ENCODE measurements around the gene PSENEN. TPM values are rescaled to one million over a fixed set of nuclear protein-coding genes. Genes with fewer than 3 reads are reported as not detected.

Gene PSENEN
- total RNA-seq, 1 experiment from 2014 or later: 69.7 TPM

DNA sequence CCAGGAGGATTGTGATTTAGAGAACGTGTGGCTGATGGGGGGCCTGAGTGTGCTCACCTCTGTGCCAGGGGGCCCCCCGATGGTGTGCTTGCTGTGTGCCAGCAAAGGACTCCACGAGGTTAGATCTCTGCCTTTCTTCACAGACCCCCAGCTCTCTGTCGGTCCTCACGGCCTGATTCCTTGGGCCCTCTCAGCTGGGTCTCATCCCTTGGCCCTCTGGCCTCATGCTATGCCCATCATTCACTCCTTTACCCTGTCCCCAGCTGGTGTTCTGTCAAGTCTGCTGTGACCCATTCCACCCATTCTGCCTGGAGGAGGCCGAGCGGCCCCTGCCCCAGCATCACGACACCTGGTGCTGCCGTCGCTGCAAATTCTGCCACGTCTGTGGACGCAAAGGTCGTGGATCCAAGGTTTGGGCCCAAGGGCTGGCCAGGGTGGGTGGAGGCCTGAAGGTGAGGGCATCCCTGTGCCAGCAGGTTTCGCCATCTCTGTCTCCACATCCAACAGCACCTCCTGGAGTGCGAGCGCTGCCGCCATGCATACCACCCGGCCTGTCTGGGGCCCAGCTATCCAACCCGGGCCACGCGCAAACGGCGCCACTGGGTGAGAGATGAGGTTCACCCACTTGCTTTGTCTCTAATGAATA, 20.1 kb upstream of the PSENEN start:
- no peak overlapping the region for H2AFZ ChIP-seq (ENCODE audit: low read length)
- no peak overlapping the region for H3K4me2 ChIP-seq (ENCODE audit: insufficient read depth, insufficient read length, low read length)
- H4K5ac ChIP-seq (ENCODE audit: insufficient read length, low read depth, low read length): no peak overlapping the region
- H3K23me2 ChIP-seq (ENCODE audit: insufficient read length, low read depth, low read length, poor library complexity, severe bottlenecking): no peaks in the 10 kb centered on the region
- Mint-ChIP-seq H3K9me3 (no peaks in the 10 kb centered on the region), H3K4me3 (no peak overlapping the region), H3K4me1 (no peaks in the 10 kb centered on the region), H3K36me3 (ENCODE audit: insufficient read depth in 1 of 3, low read depth in 3 of 3) (peaks cover 62 to 92% (median 89%) of the 10 kb centered on the region in 3 experiments), H3K27me3 (ENCODE audit: low read depth) (no peaks in the 10 kb centered on the region; the same call in 1 of the 2 replicates), H3K27ac (no peak overlapping the region)
- no peak overlapping the region for H3K23ac ChIP-seq (ENCODE audit: insufficient read length, low read depth, low read length)
- no peak overlapping the region for H2BK120ac ChIP-seq (ENCODE audit: low read depth, low read length, poor library complexity, severe bottlenecking)
- H2BK15ac ChIP-seq (ENCODE audit: low read depth, low read length): no peak overlapping the region
- no peak overlapping the region for H3K4ac ChIP-seq (ENCODE audit: low read depth, low read length)
- H4K20me1 ChIP-seq (ENCODE audit: control insufficient read depth, insufficient read depth, insufficient read length): no peaks in the 10 kb centered on the region
- no peak overlapping the region for H2AK5ac ChIP-seq (ENCODE audit: insufficient read length, low read length)
- no peaks in the 10 kb centered on the region for H3K27me3 ChIP-seq (ENCODE audit: insufficient read depth, low read length)
- no peak overlapping the region for H4K8ac ChIP-seq (replicated peaks; ENCODE audit: insufficient read length, low read depth, low read length)
- TF ChIP-seq, protein P1, sequence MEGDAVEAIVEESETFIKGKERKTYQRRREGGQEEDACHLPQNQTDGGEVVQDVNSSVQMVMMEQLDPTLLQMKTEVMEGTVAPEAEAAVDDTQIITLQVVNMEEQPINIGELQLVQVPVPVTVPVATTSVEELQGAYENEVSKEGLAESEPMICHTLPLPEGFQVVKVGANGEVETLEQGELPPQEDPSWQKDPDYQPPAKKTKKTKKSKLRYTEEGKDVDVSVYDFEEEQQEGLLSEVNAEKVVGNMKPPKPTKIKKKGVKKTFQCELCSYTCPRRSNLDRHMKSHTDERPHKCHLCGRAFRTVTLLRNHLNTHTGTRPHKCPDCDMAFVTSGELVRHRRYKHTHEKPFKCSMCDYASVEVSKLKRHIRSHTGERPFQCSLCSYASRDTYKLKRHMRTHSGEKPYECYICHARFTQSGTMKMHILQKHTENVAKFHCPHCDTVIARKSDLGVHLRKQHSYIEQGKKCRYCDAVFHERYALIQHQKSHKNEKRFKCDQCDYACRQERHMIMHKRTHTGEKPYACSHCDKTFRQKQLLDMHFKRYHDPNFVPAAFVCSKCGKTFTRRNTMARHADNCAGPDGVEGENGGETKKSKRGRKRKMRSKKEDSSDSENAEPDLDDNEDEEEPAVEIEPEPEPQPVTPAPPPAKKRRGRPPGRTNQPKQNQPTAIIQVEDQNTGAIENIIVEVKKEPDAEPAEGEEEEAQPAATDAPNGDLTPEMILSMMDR (conservative IDR thresholded peaks at IDR 0.05): no peak
- H3K9ac ChIP-seq (ENCODE audit: extremely low read depth, insufficient read length, low read length): no peak overlapping the region
- H3T11ph ChIP-seq (ENCODE audit: low read length): no peak overlapping the region
- no peaks in the 10 kb centered on the region for H3K9me3 ChIP-seq (ENCODE audit: control insufficient read depth, low read depth, low read length)
- no peak overlapping the region for H4K91ac ChIP-seq (ENCODE audit: insufficient read length, low read depth, low read length)
- no peak overlapping the region for H3K56ac ChIP-seq (ENCODE audit: insufficient read length, low read depth, low read length)
- H3K18ac ChIP-seq (ENCODE audit: insufficient read length, low read depth, low read length): no peak overlapping the region
- H3K79me1 ChIP-seq (ENCODE audit: insufficient read depth, low read depth, low read length, poor library complexity, severe bottlenecking): no peaks in the 10 kb centered on the region
- no CpG with 5 or more reads among the region's 23 CpGs for WGBS (ENCODE audit: extremely low coverage, insufficient read length, low lambda C conversion rate)
- H2BK12ac ChIP-seq (ENCODE audit: insufficient read length, low read depth, low read length): no peak overlapping the region
- H3K14ac ChIP-seq (ENCODE audit: insufficient read depth, low read length): no peak overlapping the region
- no peaks in the 10 kb centered on the region for H3K79me2 ChIP-seq (ENCODE audit: insufficient read depth, low read length)
- DNase-seq: no peak
- H2BK5ac ChIP-seq (ENCODE audit: insufficient read length, low read length): no peak overlapping the region
- H3K27ac ChIP-seq (ENCODE audit: insufficient read length, low read depth, low read length): no peak overlapping the region
- H3K4me1 ChIP-seq (ENCODE audit: insufficient read depth, low read length): no peaks in the 10 kb centered on the region
- no peak overlapping the region for H2BK20ac ChIP-seq (ENCODE audit: low read depth, low read length, poor library complexity, severe bottlenecking)
